Effector memory CD8-positive, alpha-beta T cell (primary cell): ENCODE data around the gene FCN2.

ENCODE experiments used
- ATAC-seq: fragments of 150-1000 bp; cut with Tn5 transposase; replicated peaks from 2 replicates; pipeline ENCODE4 v1.10.0; 2021; ENCODE audit warnings: mild to moderate bottlenecking, moderate library complexity
- DNase-seq, 3 experiments: peaks; one replicate each; pipeline ENCODE4 v3.0.0; 2021
- H3K27ac Mint-ChIP-seq, 2 donors: one replicate each; pipeline ENCODE4 v1.8.0; 2022; ENCODE audit warnings: mild to moderate bottlenecking in 2 of 2, mixed read lengths in 2 of 2, moderate library complexity in 2 of 2
- H3K27me3 Mint-ChIP-seq, 2 donors: one replicate each; pipeline ENCODE4 v1.8.0; 2022; ENCODE audit warnings: mixed read lengths in 2 of 2
- H3K36me3 Mint-ChIP-seq: one replicate; pipeline ENCODE4 v1.8.0; 2022; ENCODE audit warnings: mild to moderate bottlenecking, moderate library complexity, mixed read lengths; ENCODE audit not compliant: insufficient read depth
- H3K4me1 Mint-ChIP-seq, 2 donors: one replicate each; pipeline ENCODE4 v1.8.0; 2022; ENCODE audit warnings: low read depth in 2 of 2, mixed read lengths in 2 of 2
- H3K4me3 Mint-ChIP-seq, 2 donors: one replicate each; pipeline ENCODE4 v1.8.0; 2022; ENCODE audit warnings: mild to moderate bottlenecking in 2 of 2, mixed read lengths in 2 of 2, moderate library complexity in 2 of 2
- H3K9me3 Mint-ChIP-seq, 2 donors: one replicate each; pipeline ENCODE4 v1.8.0; 2022; ENCODE audit warnings: mixed read lengths in 2 of 2

Gene FCN2

GRCh38 chr9:134868751-134869553 is 11.7 kb upstream of the FCN2 start:
- Mint-ChIP-seq H3K4me1 (no peaks in the 10 kb centered on the region), H3K4me3 (no peak overlapping the region), H3K27me3 (peaks cover 4 to 56% of the 10 kb centered on the region in 2 donors), H3K27ac (no peak overlapping the region), H3K36me3 (no peaks in the 10 kb centered on the region), H3K9me3 (no peaks in the 10 kb centered on the region)
- ATAC-seq, result no peak
- DNase-seq, result no peak

GRCh38 chr9:134869554-134870300 is 10.9 kb upstream of the FCN2 start:
- H3K27ac Mint-ChIP-seq, result no peak overlapping the region
- H3K4me1 Mint-ChIP-seq, result no peaks in the 10 kb centered on the region
- DNase-seq (no peak), ATAC-seq (no peak)
- no peak overlapping the region for H3K4me3 Mint-ChIP-seq
- peaks cover 4 to 52% of the 10 kb centered on the region in 2 donors for H3K27me3 Mint-ChIP-seq
- H3K36me3 Mint-ChIP-seq, result no peaks in the 10 kb centered on the region
- no peaks in the 10 kb centered on the region for H3K9me3 Mint-ChIP-seq

- DNase-seq (no peak), ATAC-seq (no peak)
- Mint-ChIP-seq H3K36me3 (no peaks in the 10 kb centered on the region), H3K4me1 (no peaks in the 10 kb centered on the region), H3K9me3 (no peaks in the 10 kb centered on the region), H3K27ac (no peak overlapping the region), H3K4me3 (no peak overlapping the region), H3K27me3 (peaks cover 4 to 52% of the 10 kb centered on the region in 2 donors)
Measured at GRCh38 chr9:134870301-134870694, 10.3 kb upstream of the FCN2 start.

- Mint-ChIP-seq H3K9me3 (no peaks in the 10 kb centered on the region), H3K36me3 (no peaks in the 10 kb centered on the region), H3K27me3 (peaks cover 4 to 52% of the 10 kb centered on the region in 2 donors), H3K4me1 (no peaks in the 10 kb centered on the region), H3K27ac (no peak overlapping the region), H3K4me3 (no peak overlapping the region)
- ATAC-seq (no peak), DNase-seq (no peak)
Measured at GRCh38 chr9:134870746-134871662, 9.6 kb upstream of the FCN2 start.

- DNase-seq (no peak), ATAC-seq (no peak)
- H3K27ac Mint-ChIP-seq, result no peak overlapping the region
- no peaks in the 10 kb centered on the region for H3K36me3 Mint-ChIP-seq
- H3K4me1 Mint-ChIP-seq, result no peaks in the 10 kb centered on the region
- peaks cover 4 to 52% of the 10 kb centered on the region in 2 donors for H3K27me3 Mint-ChIP-seq
- H3K9me3 Mint-ChIP-seq, result no peaks in the 10 kb centered on the region
- no peak overlapping the region for H3K4me3 Mint-ChIP-seq
Measured at GRCh38 chr9:134871697-134872340, 8.8 kb upstream of the FCN2 start.

GRCh38 chr9:134872482-134873231 is 8.0 kb upstream of the FCN2 start:
- Mint-ChIP-seq H3K36me3 (no peaks in the 10 kb centered on the region), H3K4me1 (no peaks in the 10 kb centered on the region), H3K4me3 (no peak overlapping the region), H3K9me3 (no peaks in the 10 kb centered on the region), H3K27me3 (peaks cover 8 to 58% of the 10 kb centered on the region in 2 donors), H3K27ac (no peak overlapping the region)
- no peak for DNase-seq
- ATAC-seq, result no peak

GRCh38 chr9:134875371-134875770 is 5.2 kb upstream of the FCN2 start:
- Mint-ChIP-seq H3K4me3 (no peak overlapping the region), H3K9me3 (no peaks in the 10 kb centered on the region), H3K27ac (no peak overlapping the region), H3K27me3 (peaks cover 15 to 51% of the 10 kb centered on the region in 2 donors), H3K36me3 (no peaks in the 10 kb centered on the region), H3K4me1 (no peaks in the 10 kb centered on the region)
- no peak for DNase-seq
- ATAC-seq, result no peak

- ATAC-seq (no peak), DNase-seq (no peak)
- no peaks in the 10 kb centered on the region for H3K4me1 Mint-ChIP-seq
- peaks cover 15 to 53% of the 10 kb centered on the region in 2 donors for H3K27me3 Mint-ChIP-seq
- H3K4me3 Mint-ChIP-seq, result no peak overlapping the region
- H3K36me3 Mint-ChIP-seq, result no peaks in the 10 kb centered on the region
- no peak overlapping the region for H3K27ac Mint-ChIP-seq
- H3K9me3 Mint-ChIP-seq, result no peaks in the 10 kb centered on the region
Measured at GRCh38 chr9:134877541-134877940, 3.1 kb upstream of the FCN2 start.

- DNase-seq (no peak), ATAC-seq (no peak)
- H3K27ac Mint-ChIP-seq, result no peak overlapping the region
- no peaks in the 10 kb centered on the region for H3K36me3 Mint-ChIP-seq
- no peaks in the 10 kb centered on the region for H3K4me1 Mint-ChIP-seq
- peaks cover 21 to 55% of the 10 kb centered on the region in 2 donors for H3K27me3 Mint-ChIP-seq
- H3K4me3 Mint-ChIP-seq, result no peak overlapping the region
- H3K9me3 Mint-ChIP-seq, result no peaks in the 10 kb centered on the region
Measured at GRCh38 chr9:134879664-134880483, 736 bp upstream of the FCN2 start.

GRCh38 chr9:134881313-134881670 is 682 bp downstream of the FCN2 start:
- ATAC-seq, result no peak
- H3K4me3 Mint-ChIP-seq, result no peak overlapping the region
- no peaks in the 10 kb centered on the region for H3K36me3 Mint-ChIP-seq
- H3K27me3 Mint-ChIP-seq, result peaks cover 25 to 69% of the 10 kb centered on the region in 2 donors
- no peaks in the 10 kb centered on the region for H3K4me1 Mint-ChIP-seq
- DNase-seq, result no peak
- H3K9me3 Mint-ChIP-seq, result no peaks in the 10 kb centered on the region
- H3K27ac Mint-ChIP-seq, result no peak overlapping the region

GRCh38 chr9:134882204-134882785 is 1.7 kb downstream of the FCN2 start:
- Mint-ChIP-seq H3K27me3 (peaks cover 31 to 77% of the 10 kb centered on the region in 2 donors), H3K4me1 (no peaks in the 10 kb centered on the region), H3K27ac (no peak overlapping the region), H3K36me3 (no peaks in the 10 kb centered on the region), H3K9me3 (no peaks in the 10 kb centered on the region), H3K4me3 (no peak overlapping the region)
- no peak for DNase-seq
- ATAC-seq, result no peak
